ENCODE results near the gene RHBDF1.

Gene RHBDF1

DNA sequence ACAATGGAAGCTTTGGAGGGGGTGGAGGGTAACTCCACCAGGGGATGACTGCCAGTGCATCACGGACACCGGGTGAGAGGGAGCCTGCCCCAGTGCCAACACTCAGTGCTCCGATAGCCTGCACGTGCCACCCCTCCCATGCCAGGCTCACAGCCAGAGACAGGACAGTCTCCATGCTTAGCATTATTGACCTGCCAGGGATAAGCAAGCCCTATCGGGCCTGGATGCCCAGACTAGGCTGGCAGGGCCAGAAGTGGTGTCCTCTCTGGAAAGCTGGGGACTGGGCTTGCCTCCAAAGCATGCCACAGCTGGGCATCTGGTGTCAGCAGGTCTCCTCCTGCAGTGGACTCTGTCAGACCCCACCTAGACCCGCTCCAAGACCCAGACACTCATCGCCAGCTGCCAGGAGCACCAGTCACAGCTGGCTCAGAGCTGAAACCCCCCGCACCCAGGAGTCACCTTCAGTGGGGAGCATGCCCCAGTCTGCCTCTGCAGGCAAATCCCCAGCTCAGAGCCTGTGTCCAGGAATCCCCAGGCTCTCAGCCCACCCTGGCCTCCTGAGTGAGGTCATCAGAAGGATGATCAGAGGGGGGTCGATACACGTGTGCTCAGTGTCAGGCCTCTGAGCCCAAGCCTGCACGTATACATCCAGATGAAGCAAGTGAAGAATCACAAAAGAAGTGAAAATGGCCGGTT, 1.8 kb upstream of the RHBDF1 start:
- no peak for DNase-seq

DNA sequence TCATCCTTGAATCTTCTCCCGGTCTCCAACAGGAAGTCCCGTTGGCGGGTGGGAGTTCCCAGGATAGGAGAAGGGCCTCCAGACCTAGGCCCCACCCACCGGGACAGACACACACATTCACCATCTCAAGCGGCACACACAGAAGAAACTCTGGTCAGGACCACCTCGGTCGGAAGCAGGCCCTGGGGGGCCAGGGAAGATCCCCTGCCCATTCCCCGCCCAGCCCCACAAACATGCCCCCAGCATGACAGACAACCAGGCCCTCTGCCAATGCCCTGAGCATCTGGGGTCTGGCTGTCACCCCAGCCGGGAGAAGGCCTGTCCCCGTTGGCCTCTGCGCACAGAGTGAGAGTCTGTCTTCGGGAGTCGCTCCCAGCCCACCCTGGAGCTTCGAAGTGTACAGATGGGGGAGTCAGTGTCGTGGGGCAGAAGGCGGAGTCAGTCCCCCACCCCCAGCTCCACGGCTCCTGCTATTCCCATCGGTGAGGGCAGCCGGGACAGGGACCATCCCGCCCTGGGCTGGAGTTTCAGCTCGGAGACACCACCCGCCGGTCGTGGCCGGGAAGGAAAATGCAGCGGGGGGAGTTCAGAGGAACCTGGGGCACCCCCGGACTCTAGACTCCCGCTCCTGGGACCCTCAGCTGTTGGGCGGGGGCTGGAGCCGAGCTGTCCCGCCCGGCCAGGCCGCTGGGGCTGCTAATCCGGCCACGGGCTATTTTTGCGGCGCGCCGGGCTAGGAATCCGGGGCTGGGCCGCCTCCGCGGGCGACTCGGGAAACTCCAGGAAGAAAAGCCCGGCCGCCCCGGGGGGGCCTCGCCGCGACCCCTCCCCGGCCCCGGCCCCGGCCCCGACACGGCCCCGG, 660 bp downstream of the RHBDF1 start:
- no peak for DNase-seq

DNA sequence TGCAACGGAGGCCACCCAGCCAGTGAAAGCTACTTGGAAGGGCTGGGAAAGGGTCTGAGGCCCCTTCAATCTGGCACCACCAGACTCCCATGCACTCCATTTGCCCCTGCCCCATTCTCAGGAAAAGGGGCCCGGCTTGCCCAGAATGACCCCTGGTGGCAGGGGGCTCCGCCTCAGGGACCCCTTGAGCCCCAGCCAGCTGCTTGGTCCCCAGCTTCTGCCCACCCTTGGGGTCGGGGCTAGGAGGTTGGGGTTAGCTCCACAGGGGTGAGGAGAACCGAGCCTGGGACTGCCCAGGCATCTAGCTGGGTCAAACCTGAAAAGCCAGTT, 1.3 kb downstream of the RHBDF1 start:
- no peak for DNase-seq

DNA sequence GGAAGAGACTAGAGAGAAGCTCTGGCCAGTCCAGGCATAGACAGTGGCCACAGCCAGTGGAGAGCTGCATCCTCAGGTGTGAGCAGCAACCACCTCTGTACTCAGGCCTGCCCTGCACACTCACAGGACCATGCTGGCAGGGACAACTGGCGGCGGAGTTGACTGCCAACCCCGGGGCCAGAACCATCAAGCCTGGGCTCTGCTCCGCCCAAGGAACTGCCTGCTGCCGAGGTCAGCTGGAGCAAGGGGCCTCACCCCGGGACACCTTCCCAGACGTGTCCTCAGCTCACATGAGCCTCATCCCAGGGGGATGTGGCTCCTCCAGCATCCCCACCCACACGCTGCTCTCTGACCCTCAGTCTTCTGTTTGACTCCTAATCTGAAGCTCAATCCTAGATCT, 3.2 kb downstream of the RHBDF1 start:
- no peak for DNase-seq

DNA sequence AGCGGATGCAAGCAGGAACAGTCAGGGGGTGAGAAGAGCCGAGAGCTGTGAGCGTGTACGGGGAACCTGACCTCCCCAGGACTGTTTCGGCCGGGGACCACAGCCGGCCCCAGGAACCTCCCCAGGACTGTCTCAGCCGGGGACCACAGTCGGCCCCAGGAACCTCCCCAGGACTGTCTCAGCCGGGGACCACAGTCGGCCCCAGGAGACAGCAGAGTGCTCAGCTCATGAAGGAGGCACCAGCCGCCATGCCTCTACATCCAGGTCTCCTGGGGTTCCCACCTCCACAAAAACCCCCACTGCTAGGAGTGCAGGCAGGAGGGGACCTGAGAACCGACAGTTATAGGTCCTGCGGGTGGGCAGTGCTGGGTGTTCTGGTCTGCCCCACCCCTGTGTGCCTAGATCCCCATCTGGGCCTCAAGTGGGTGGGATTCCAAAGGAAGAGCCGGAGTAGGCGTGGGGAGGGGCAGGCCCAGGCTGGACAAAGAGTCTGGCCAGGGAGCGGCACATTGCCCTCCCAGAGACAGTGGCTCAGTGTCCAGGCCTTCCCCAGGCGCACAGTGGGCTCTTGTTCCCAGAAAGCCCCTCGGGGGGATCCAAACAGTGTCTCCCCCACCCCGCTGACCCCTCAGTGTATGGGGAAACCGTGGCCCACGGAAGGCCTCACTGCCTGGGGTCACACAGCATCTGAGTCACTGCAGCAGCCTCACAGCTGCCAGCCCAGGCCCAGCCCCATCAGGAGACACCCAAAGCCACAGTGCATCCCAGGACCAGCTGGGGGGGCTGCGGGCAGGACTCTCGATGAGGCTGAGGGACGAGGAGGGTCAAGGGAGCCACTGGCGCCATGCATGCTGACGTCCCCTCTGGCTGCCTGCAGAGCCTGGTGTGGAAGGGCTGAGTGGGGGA, 4.3 kb downstream of the RHBDF1 start:
- DNase-seq = no peak

DNA sequence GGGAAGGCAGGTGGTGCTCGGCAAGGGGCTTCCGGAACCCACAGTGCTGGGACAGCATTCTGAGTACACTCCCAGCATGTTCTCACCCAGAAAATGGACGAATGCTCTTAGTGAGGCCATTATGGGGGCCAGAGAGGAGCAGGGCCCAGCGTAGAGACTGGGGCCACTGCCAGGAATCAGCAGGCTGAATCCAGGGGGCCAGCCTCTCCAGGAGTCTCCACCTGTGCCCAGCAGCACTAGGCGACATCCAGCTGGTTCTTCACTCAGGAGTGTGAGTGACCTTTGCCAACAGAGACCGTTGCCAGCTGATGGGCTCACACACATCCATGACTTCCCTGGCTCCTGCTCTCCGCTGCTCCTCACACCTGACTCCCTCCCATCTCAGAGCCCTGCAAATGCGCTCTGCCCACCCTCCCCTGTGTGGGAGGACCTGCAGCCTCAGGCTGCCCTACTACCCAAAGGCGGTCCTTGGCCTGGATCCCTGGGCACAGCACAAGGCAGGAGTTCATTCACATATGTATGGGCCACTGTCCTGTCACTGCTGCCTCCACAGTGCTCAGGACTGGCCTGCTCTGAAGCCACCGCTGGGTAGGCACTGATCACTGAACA, 5.1 kb downstream of the RHBDF1 start:
- no peak for DNase-seq

DNA sequence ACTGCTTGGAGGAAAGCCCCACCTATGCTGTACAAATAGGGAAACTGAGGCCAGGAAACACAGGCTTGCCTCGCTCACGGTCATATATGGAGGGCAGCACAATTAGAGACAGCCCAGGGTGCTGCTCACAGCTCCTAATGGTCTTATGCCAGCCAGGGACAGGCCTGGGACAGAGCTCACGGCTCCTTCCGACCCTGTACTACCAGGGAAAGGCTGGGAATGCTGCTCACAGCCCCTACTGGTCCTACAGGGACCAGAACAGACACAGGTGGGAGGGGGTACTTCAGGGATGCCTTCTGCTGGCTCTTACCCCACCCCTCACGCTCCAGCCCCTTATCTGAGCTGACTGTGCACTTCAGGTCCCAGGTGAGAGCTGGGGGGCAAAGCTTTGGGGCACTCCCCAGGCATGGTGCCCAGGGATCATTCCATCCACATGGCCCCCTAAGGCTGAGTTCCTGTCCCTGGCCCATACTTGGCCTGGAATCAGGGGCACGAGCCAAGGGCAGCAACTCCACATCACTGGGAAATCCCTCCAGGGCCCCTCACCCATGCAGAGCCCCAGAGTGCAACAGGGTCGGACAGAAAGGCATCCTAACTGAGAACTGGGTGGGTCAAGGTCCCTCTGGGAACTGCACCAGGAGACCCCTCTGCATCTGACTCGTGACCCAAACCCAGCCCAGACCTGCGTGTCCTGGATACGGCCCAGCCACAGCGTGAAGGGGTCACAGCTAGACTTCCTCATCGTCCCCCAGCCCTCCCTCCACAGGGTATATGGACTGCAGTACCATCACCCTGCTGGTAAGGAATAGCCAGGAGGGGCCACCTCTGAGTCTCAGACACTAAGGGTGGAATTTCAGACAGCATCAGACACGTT, 5.9 kb downstream of the RHBDF1 start:
- no peak for DNase-seq

DNA sequence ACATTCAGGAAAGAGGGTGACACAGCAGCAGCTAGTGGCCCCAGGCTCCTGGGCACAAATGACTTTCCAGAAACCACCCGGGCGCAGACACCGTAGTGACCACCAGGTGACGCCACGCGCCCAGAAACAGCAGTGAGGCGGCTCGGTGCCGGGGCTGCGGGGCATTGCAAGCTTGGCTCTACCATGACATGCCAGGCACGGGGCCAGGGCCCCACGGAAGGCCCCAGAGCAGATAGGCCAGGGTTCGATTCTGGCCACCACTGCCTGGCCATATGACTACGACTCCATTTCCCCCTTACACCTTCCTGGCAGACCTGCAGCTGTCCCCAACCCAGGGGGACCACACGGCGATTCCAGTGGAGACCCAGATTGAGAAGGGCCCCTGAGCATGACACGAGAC, 6.7 kb downstream of the RHBDF1 start:
- DNase-seq = no peak

DNA sequence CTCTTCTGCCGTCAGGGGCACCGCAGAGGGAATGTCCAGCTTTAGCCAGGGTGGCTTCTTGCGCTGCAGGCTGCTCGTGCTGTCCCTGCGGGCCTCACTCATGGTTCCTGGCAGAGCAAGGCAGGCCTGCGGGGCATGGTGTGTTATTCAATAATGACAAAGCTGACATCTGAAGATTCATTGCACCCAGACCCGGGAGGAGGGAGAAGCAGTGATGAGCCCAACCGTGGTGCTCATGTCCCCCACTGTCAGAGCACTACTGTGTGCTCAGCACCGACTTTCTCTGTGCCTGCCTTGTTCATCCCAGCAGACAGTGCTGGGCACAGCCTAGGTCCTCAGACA, 7.5 kb downstream of the RHBDF1 start:
- DNase-seq = no peak

DNA sequence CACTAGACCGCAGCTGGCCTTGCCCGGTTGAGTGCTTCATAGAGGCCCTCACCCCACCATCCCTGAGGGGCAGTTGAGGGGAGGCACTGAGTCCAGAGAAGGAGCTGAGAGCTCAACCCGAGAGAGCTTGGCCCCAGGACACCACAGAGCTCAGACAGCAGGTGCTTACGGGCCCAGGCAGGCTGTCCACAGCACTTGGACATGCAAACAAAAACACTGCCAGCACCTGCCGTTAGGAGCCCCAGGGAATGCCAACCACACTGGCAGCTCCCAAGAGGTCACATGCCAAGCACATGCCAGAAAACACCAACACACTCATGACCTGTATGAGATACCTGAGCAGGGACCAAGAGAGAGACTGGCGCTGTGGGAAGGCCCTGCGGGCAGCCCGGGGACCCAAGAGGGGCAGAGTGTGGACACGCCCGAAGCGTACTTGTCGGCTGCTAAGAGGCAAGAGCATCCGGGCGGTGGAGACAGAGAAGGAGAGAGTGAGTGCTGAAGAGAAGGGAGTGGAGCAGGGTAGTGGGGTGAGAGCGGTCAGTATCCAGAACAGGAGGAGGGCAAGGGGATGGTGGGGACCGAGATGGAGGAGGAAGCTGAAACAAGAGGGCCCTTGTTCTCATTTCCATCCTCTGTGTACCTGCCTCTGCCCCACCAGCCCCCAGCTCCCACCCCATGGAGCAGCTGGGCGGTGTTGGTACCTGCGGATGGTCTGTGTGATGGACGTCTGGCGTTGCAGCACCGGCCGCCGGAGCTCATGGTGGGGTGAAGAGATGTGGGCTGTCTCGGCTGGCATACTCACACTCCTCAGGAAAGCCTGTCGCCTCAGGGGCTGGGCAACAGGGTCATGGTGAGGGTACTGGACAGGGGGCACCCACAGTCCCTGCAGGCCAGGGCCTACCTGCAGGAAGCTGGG, 8.2 kb downstream of the RHBDF1 start:
- no peak for DNase-seq

DNA sequence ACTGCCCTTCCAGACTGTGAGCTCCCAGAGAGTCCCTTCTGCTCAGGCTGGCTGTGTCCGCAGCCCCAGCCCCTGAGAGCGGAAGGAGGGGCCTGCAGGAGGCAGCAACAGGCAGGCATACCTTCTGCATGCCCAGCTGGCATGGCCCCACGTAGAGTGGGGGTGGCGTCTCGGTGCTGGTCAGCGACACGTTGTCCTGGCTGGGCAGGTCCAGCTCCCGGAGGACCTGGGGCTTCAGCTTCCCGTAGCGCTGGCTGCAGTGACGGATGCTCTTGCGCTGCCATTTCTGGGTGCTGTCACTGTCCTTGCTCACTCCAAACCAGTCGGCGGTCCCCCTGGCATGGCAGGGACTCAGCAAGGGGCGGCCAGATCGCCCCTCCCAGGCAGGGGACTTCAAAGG, 9.0 kb downstream of the RHBDF1 start:
- DNase-seq = no peak

DNA sequence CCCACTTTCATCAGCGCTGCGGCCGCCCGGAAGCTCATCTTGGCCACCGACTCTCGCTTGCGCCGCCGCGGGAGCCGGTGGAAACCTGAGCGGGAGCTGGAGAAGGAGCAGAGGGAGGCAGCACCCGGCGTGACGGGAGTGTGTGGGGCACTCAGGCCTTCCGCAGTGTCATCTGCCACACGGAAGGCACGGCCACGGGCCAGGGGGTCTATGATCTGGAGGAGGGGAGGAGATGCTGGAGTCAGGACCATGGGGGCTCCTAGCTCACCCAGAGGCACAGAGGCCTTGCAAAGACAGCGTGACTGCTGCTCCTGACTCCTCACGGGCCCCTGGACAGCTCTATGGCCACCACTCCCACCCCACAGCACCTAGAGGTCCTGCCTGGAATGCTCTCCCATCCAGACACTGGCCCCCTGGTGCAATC, 9.5 kb downstream of the RHBDF1 start:
- DNase-seq = no peak

DNA sequence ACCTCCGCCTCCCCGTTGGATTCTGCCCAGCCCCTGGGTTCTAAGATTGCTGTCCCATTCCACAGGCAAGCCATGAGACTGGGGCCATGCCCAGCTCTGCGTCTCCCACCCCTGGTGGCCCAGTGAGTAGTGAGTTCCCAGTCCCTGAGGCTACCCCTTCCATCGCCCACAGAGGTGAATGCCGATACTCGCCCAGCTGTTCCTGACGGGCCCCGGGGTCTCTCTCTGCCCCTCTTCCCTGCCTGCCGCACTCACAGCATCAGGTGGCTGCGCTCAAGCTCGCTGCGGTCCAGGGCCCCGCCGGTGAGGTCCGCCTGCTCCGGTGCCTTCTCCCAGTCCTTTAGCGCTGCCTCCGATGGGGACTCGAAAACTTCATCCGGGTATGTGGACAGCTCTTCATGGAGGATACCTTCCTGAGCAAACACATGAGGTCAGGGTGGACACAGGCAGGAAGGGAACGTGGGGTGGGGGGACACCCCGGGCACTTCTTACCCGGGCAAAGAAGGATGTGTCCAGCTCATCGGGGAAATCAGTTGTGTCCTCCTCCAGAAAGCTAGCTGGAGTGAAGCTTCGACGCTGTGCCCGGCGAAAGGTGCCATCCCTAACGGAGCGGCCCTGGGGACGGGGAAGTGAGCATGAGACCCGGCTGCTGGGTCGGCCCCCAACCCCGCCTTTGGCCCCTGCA, 10.0 kb downstream of the RHBDF1 start:
- no peak for DNase-seq

DNA sequence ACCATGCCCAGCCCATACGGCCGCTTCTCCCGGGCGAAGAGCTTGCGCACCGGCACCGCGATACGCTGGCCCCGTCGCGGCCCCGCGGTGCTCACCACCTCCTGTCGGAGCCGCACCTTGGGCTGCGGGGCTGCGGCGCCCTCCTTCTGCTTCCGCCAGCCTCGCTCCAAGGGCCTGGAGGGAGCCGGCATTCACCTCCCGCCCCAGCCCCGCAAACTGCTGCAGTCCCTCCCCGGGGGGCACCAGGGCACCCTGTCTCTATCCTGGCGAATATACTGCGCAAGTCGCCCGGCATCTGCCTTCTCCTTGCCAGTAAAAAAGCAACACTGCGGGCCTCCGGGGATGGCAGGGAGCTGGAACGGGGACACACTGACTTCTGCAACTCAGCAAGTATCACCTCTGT, 10.6 kb downstream of the RHBDF1 start:
- DNase-seq = no peak

DNA sequence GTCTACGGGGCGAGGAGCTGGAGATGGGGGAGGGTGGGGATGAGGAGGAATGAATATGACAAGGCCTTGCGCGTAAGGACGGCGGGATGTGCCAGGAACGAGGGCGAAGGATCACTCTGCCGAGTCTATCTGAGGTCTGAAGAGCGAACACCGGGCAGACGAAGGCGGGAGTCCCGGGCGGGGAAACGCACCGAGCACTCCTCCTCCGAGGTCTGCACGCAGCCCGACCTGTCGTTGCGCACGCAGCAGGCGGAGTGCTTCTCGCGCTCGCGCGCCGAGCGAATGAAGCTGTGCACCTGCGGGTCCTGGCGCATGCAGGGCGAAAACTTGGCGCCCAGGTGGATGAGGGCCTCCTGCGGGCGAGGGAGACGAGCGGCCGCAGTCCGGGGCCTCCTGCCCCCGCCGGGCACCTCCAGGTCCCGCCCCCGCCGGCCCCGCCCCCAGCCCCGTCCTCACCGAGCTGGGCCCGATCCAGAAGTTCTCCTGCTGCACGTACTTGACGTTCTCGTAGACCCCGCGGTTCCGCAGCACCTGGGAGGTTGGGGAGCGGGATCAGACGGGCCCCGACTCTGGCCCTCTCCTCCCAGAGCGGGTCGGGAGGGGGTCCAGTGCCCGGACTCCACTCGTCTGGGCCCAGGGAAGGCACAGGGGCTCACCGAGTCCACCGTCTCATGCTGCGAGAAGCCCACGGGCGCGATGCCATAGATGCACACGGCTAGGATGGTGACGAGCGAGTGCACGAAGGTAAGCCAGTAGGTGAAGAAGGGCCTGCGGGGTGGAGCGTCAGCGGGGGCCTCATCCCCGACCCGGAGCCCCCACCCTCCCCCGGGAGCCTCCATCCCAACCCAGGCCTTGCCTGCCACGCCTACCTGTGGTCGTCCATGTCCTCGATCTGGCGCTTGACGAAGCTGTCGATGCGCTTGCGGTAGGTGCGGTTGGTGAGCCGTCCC, 11.2 kb downstream of the RHBDF1 start:
- DNase-seq = no peak

DNA sequence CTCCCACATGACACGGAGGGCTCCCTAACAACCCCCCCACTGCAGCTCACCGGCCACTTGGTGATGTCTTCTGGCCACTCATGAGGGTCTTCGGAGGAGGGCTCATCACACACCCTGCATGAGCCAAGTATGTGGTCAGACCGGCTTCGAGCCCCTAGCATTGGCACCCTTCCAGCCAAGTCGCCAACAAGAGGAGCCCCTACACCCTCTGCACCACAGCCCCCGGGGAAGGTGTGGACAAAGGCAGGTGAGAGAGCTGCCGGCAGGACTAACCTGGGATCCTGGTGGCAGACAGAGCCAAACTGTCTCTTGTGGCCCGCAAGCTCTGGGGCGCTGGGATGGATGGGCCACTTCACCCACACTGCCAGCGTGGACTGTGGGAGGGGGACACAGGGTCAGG, 12.3 kb downstream of the RHBDF1 start:
- DNase-seq = no peak

DNA sequence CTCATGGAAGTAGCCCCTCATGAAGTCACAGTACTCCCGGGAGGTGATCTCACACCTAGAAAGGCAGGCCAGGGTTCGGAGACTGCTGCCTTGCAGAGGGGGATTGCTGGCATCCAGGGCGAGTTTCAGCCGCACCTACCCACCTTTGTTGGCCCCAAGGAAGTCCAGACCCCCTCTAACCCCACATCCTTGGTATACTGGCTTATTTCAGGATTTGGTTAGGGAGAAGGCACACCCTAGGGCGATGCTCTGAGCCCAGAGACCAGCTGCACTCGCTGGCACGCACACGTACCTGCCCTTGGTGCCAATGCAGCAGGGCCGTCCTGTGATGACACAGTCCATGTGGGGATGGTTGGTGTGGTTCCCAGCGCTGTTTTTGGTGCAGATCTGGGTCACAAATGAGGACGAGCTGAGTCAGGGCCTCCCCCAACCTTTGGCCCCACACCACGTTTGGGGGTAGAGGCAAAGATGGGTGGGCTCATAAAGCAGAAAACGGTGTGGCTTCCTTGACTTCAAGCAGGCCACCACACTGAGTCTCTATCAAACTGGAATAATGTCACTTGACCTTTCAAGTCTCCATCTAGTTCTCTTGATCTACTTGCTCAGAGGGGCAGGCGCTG, 12.9 kb downstream of the RHBDF1 start:
- DNase-seq = no peak

DNA sequence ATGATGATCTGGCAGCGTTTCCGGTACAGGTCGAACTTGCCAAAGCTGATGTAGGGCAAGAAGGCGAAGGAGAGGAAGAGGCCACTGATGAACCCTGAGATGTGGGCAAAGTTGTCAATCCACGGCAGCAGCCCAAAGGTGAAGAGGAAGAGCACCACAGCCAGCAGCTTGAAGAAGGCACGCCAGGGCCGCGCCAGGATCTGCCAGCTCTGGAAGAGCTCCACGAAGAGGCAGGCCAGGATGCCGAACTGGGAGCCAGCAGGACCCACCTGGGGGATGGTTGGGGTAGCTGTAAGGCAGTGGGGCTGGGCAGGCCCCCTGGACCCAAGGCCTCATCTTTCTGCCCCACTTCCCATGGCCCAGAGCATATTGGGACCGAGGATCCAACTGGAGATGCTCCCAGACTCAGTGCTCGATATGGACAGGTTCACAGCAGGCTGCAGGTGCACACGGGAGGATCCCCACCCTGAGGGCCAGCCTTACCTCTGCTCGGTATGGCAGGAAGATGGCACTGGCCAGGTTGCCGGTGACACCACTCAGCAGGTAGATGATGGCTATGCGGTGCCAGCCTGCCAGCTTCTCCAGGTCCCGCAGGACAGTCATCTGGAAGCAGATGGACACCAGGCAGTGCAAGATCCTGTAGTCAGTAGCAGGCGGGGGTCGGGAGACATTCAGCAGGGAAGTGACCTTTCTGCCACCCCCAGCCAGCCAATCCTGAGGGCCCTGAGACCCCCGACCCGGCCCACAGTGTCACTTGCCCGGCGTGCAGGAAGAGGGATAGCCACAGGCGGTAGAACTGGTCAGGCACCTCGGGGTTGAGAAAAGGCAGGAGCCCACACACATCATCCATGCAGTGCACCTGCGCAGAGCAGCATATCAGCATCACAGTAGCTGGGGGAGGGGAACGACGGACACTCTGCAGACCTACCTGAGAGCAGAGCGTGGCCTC, 13.7 kb downstream of the RHBDF1 start:
- no peak for DNase-seq
